Activated T-cell treated with anti-CD3 and anti-CD28 coated beads for 24 hours (primary cell): ENCODE measurements around the gene ICAM1.
"Not testable (repeated sequence)": the region's sequence is repeated elsewhere in the genome, so short reads cannot be mapped to it uniquely, and the experiment has no call there.

ENCODE experiments used
- DNase-seq: peaks from one replicate; pipeline ENCODE4 v3.0.0-alpha.2; 2020; ENCODE audit warnings: low read depth

The ICAM1 gene, protein sequence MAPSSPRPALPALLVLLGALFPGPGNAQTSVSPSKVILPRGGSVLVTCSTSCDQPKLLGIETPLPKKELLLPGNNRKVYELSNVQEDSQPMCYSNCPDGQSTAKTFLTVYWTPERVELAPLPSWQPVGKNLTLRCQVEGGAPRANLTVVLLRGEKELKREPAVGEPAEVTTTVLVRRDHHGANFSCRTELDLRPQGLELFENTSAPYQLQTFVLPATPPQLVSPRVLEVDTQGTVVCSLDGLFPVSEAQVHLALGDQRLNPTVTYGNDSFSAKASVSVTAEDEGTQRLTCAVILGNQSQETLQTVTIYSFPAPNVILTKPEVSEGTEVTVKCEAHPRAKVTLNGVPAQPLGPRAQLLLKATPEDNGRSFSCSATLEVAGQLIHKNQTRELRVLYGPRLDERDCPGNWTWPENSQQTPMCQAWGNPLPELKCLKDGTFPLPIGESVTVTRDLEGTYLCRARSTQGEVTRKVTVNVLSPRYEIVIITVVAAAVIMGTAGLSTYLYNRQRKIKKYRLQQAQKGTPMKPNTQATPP

DNA sequence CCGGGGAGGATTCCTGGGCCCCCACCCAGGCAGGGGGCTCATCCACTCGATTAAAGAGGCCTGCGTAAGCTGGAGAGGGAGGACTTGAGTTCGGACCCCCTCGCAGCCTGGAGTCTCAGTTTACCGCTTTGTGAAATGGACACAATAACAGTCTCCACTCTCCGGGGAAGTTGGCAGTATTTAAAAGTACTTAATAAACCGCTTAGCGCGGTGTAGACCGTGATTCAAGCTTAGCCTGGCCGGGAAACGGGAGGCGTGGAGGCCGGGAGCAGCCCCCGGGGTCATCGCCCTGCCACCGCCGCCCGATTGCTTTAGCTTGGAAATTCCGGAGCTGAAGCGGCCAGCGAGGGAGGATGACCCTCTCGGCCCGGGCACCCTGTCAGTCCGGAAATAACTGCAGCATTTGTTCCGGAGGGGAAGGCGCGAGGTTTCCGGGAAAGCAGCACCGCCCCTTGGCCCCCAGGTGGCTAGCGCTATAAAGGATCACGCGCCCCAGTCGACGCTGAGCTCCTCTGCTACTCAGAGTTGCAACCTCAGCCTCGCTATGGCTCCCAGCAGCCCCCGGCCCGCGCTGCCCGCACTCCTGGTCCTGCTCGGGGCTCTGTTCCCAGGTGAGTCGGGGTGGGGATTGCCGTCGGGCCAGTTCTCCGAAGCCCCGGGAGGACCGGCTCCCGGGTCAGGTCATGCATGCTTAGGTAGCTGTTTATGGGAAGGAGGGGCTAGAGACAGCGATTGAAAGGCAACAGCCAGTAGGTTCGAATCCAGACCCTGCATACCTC is at the start of gene ICAM1:
Gene ICAM1 (plus strand): TSS at position 505 of the 779 bp plus-strand sequence. CDS start 40 bp downstream, at position 545.
- DNase-seq = peak; percentile 62

DNA sequence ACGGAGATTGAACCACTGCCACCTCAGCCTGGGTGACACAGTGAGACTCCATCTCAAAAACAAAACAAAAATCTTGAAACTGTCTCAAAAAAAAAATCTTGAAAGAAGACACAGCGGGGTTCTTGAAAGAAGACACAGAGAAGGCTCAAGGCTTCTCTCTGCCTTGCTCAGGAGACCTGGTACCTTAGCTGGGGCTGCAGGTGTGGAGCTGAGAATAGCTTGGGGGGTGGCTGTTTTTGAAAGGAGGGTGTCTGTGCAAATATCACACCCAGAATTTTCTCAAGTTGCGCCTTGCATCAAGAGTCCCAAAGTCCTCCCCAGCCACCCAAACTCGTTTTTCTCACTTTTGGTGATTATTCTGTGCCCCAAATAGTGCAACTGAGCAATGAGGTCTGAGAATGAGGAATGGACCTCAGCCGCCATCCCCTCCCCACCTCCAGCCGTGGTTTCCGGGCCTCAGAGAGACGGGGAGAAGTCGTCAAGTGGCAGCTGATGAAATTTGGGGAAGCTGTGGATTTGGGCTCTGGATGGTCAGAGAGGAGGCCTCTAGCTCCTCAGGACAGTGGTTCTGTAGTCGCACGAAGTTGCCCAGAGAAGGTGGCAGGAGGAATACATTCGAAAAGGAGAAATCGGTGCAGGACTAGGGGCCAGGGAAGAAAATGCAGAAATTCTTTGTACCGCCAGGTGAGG is 48.6 kb upstream of the ICAM1 start:
- DNase-seq = no peak

DNA sequence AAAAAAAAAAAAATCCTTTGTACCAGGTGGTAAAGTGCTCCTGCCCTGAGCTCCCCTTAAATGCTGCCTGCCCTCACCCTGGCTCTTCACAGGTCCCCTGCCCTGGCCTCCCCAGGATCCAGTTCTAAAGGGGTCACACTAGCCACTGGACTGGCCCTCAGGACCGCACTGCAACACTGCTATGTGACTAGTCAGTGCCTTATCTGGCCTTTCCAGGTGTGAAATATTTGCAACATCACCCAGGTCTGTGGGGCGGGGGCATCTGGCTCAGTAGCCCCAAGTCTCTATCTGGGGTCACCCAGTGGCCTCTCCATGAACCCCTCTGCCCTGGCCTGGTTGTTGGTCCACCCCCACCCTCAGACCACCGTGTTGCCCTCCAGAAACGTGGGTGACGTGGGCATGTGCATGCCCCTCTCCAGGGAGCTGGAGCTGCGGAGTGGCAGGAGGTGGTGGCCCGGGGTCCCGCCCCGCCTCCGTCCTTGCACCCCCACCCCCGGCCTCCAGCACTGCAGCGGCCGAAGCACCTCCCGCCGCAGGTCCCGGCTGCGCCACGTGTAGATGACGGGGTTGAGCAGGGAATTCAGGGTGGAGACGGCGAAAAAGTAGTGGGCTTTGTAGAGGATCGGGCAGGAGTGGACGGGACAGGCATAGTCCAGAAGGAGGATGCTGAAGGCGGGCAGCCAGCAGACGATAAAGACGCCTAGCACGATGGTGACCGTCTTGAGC is 47.3 kb upstream of the ICAM1 start:
- no peak for DNase-seq

DNA sequence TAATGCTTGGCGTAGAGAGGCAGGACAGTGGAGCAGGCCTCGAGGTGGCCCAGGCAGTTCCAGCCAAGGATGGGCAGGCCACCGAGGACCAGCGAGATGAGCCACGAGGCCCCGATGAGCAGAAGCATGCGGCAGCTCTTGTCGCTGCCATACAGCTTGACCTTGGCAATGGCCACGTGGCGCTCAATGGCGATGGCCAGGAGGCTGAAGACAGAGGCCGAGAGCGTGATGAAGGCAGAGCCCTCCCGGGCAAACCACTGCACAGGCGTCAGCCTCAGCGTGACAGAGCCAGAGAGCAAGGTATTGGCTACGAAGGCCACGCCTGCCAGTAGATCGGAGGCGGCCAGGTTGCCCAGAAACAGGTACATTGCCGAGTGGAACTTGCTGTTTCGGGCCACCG is 46.6 kb upstream of the ICAM1 start:
- no peak for DNase-seq

DNA sequence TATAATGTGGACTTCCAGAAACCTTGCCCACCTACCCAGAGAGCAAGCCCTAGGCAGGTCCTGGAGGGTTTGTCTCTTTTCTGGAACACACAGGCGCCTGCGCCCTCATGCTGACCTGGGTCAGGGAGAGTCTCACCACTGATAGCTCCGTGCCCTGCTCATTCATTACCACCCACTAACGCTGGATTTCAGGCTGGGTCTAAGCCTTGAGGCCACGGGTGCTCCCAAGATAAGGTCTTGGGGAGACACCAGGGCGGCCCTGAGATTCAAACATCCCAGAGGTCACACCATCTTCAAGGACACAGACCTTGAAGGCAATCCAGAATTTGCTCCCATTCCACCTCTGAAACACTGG is 44.9 kb upstream of the ICAM1 start:
- DNase-seq = no peak

DNA sequence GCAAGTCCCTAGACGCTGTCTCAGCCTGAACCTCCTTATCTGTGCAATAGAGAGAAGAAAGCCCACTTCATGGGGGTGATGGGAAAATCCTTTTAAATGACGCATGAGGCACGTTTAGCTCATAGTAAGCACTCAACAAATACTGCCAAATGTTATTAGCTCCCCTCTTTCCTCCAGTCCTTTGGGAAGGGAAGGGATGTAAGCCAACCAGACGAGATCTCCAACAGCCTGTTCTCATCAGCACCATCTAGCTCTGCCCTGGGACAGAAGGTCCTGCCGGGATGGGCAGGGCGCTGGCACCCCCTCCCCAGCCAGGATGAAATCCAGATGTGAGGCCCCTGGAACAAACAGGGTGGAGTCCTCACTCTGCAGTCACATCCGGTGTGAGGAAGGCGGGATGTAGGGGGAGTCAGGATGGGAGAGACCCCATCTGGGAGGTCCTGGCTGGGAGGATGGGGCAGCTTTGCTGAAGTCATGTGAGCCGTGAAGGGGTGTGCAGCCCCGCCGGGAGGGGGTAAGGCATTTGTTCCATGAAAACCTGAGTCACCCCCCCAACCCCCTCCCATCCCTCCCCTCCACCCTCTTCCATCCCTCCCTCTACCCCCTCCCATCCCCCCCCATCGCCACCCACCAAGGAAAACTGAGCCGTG is 44.4 kb upstream of the ICAM1 start:
- DNase-seq = no peak

DNA sequence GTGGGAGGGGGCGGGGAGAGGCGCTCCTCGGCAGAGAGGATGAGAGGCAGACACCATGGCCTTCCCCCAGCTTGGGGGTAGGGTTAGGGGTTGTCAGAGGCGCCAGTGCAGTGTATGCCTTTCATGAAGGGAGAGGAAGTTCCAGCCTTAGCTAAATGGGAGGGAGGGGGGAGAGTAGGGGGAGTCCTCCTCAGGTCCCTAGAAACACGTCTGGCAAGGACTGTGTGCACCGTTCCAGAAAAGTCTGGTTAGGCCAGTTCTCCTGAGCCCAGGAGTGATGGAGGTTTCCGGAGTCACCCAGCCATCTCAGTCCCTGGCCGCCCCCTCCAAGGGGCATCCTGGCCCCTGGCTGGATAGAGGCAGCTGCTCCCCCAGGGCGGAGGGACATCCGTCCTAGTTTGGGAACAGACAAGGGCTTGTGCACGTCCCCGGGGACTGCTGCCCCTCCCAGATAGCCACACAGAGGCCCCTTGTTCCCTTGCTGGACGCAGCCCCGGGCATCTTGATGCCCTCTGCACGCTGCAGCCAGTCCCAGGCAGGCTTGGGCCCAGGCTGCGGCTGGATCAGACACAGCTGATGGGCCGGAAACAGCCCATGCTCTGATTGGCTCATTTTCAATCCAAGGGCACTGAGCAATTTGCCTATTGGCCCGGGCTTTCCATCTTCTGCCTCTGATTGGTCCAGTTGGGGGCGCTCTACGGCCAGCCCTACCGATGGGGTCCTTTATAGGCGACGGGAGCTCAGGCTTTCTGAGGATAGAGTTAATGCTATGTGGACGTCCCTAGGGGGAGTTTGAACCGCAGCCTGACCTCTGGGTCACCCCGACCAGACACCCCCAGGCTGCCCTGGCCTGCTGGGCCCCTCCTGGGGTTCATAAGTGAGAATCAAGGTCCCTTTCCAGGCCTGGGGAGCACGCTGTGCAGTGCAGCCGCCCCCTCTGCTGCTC is 43.6 kb upstream of the ICAM1 start:
- no peak for DNase-seq

DNA sequence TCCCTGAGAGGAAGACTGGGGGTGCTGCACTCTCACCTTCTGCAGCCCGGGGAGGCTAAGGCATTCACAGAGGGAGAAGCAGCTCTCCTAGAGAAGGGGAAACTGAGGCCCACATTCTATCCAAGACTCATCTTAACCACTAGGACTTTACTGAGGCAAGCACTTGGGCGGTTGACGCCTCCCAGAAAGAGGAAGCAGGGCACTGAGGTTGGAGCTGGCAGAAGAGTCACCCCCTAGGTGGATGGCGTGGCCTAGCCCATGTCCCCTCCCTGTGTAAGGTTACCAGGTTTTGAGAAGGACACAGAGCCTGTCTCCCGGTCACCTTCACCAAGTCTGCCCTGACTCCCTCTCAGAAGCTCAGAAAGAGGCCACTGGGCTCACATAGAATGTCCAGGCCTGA is 42.5 kb upstream of the ICAM1 start:
- no peak for DNase-seq

DNA sequence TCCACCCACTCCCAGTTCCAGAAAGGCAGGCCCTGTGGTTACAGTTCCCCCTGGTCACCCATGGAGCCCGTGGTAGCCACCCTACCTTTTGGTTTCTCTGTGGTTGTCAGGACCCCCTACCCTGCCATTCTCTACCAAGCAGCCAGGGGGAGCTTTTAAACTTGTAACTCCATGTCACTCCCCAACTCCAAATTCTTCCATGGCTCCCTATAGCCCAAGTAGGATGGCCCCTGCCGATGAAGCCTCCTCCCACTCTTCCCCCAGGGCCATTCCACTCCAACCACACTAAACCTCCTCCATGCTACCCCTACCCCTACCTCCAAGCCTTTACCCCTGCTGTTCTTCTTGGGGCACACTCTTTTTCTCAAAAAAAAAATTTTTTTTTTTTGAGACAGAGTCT is 42.0 kb upstream of the ICAM1 start:
- no peak for DNase-seq

DNA sequence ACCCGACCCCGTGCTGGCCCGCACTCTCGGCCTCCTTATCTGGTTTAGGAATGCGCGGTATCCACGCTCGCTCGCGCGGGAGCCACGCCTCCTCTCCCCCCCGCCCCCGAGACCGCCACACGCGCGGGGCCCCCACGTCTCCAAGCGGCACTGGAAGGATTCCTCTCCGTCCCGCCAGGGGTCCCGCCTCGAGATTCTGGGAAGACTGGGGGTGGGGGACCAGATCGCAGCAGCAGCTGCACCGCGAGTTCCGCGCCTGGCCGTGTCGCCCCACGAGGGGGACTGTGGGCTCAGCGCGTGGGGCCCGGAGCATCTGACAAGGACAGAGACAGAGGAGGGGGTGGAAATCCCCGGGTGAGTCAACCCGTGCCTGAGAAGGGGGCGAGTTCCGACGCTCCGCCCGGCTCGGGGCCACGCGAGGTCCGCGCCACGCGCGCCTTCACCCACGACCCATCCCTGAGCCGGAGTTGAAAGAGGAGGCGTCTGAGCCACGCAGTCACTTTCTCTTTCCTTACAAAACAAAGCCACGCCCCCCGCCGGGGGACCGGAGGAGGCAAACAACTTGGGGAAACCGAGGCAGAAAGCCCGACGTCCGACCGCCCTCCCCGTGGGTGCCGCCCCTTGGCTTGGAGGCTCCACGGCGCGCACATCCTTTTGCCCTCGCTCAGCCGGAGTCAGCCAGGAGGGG is 40.6 kb upstream of the ICAM1 start:
- DNase-seq = peak; percentile 44

DNA sequence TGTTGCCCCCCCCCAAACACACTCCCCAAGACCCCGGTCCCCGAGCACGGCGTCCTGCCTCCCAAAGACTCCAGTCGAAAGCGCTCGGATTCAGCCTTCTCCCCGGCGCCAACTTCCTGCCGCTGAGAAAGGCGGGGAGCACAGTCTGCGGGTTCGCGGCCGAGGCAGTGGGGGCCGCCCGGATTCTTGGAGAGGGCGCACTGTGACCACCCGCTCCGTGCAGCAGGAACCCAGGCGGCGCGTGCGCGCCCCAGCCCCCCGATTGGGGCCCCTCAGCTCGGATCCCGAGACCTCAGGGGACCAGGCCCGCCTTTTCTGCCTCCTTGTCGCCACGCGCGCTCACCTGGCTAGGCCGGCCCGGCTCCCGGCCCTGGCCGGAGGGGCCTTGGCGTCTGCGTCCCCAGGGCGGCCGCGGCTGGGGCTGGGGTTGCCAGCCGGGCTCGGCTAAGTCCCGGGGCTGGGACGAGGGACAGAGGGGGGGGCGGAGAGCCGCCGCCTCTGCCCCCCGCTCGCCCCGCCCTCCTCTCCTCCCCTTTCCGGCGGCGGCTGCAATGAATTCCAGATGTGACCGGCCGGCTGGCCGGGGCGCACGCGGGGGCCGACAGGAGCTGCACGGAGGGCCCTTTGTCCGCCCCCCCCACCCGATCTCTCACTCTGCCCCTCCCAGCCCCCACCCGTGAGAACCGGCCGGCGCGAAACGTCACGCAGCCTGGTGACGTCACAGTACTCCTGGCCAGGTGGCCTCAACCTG is 39.9 kb upstream of the ICAM1 start, which contains the start of gene S1PR2:
Gene S1PR2 (minus strand): TSS at position 471 of the 751 bp plus-strand sequence. CDS start 6,426 bp downstream, outside the sequence.
- peak; percentile 52 for DNase-seq

DNA sequence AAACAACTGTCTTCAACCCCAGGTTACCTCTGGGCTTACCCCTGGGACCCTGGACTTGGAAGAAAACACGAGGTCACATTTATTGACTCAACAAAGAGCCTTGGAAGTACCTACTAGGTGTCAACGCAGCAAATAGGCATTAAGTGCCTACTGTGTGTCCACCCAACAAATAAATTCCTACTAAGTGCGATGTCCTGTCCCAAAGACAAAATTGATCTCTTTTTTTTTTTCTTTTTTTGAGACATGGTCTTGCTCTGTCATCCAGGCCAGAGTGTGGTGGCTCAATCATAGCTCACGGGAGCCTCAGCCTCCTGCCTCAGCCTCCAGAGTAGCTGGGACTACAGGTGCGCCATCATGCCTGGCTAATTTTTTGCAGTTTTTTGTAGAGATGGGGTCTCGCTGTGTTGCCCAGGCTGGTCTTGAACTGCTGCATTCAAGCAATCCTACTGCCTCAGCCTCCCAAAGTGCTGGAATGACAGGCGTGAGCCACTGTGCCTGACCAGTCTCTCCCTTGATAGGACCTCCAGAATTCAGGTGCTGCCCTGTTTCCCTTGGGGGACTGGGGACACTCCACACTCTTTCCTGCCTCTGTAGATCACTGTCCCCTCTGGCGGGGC is 39.2 kb upstream of the ICAM1 start:
- DNase-seq = no peak

DNA sequence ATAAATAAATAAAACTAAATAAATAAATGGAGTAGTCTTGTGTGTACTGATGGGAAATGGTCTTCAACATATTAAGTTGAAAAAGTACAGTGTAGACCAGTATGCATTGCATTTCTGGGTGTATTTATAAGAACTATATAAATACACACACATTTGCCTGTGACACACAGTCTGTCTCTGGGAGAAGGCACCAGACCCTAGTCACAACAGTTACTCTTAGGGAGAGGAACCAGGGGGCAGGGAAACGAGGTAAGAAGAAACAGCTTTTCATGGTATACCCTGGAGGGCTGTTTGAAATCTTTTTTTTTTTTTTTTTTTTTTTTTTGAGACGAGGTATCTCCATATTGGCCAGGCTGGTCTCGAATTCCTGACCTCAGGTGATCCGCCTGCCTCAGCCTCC is 37.0 kb upstream of the ICAM1 start:
- DNase-seq = no peak

DNA sequence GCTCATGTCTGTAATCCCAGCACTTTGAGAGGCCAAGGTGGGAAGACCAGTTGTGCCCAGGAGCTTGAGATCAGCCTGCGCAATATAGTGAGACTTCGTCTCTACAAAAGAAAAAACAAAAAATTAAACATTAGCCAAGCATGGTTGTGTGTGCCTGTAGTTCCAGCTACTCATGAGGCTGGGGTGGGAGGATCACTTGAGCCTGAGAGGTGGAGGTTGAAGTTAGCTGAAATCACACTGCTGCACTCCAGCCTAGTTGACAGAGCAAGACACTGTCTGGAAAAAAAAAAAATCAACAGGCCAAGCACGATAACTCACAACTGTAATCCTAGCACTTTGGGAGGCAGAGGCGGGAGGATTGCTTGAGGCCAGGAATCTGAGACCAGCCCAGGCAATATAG is 35.9 kb upstream of the ICAM1 start:
- no peak for DNase-seq

DNA sequence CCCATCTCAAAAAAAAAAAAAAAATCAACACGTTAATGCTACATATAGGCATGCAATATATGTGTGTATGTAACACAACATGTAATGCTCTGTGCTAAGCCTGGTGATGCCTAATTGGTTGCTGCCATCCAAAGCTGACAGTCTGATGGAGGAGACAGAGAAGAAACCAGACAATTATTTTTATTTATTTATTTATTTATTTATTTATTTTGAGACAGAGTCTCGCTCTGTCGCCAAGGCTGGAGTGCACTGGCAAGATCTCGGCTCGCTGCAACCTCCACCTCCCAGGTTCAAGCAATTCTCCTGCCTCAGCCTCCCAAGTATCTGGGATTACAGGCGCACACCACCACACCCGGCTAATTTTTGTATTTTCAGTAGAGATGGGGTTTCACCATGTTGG is 35.5 kb upstream of the ICAM1 start:
- not testable (repeated sequence) for DNase-seq

DNA sequence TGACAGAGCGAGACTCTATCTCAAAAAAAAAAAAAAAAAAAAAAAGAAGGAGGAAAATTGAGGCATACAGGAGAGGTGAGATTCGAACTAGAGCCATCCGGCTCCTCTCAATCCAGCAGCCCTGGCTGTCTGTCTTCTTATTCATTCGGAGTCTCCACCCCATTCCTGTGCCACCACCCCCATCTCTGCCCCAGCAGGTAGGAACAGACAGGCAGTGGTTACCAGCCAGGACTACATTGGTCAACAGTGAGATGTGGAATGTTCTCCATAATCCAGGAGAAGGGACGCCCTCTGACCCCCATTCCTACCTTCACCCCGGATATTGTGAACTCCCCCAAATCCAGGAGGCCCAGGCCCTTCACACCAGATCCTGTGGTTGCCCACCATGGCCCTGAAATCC is 33.2 kb upstream of the ICAM1 start:
- no peak for DNase-seq

DNA sequence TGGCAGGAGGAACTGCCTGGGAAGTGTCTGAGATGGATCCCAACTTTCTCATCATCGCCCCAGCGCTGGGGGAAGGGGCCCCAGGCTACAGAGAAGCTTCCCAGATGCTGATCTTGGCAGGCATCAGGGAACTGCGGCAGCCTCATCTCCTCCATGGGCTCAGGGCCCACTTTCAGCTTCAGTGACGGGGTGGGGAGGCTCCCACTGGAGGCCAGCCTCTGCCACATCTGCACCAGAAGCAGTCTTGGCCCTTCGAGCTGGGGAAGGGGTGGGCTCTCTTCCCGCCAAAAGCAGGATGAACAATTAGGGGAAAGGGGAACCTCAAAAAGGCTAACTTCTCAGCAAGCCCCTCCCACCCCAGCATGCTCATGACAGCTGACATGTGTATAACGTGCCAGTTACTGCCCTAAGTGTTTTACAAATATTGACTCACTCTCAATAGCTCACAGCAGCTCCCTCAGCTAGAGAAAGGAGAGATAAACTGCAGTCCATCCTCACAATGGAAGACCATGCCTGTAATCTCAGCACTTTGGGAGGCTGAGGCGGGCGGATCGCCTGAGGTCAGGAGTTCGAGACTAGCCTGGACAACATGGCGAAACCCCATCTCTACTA is 32.6 kb upstream of the ICAM1 start:
- DNase-seq = no peak
